Lung microvascular endothelial cell (primary cell): ENCODE results near the gene BICD2. TPM values are rescaled to one million over a fixed set of nuclear protein-coding genes. Genes with fewer than 3 reads are reported as not detected.

ENCODE experiments used
- DNase-seq, 2 donors: peaks; one replicate each; pipeline versions ENCODE4 v3.0.0 to v3.0.0-alpha.2; 2010; ENCODE audit warnings: low read depth in 2 of 2
- total RNA-seq: library from RNA; depleted of rRNA; stranded (reverse); fragments of >200 nt; gene quantifications from 2 replicates; pipeline ENCODE4 v1.2.1, GENCODE V29; 2014

Gene BICD2
- total RNA-seq, 1 donor from 2014 or later: 37.7 TPM

GRCh38 chr9:92748233-92748497, 16.5 kb downstream of the BICD2 start:
- no peak for DNase-seq

- peak in 1 of 2 donors; percentile 47 for DNase-seq
These were observed 17.0 kb downstream of the BICD2 start for GRCh38 chr9:92747459-92748232.

GRCh38 chr9:92746567-92747458, 17.8 kb downstream of the BICD2 start:
- DNase-seq: peak; percentile 75 to 76

GRCh38 chr9:92745881-92746280, 18.8 kb downstream of the BICD2 start:
- no peak for DNase-seq

- no peak for DNase-seq
These were observed 19.3 kb downstream of the BICD2 start for GRCh38 chr9:92745331-92745730.

GRCh38 chr9:92740969-92741368, 23.7 kb downstream of the BICD2 start:
- no peak for DNase-seq

GRCh38 chr9:92740446-92740961, 24.1 kb downstream of the BICD2 start:
- peak in 1 of 2 donors; percentile 44 for DNase-seq

- peak; percentile 74 to 78 for DNase-seq
These were observed 24.6 kb downstream of the BICD2 start for GRCh38 chr9:92740009-92740408.

- no peak for DNase-seq
These were observed 25.2 kb downstream of the BICD2 start for GRCh38 chr9:92739346-92739970.

GRCh38 chr9:92738661-92739081, 26.0 kb downstream of the BICD2 start:
- DNase-seq: peak in 1 of 2 donors; percentile 35

GRCh38 chr9:92737611-92738299, 26.9 kb downstream of the BICD2 start:
- no peak for DNase-seq

GRCh38 chr9:92737216-92737606, 27.4 kb downstream of the BICD2 start:
- DNase-seq: no peak

GRCh38 chr9:92736563-92737215, 27.9 kb downstream of the BICD2 start:
- no peak for DNase-seq

- peak in 1 of 2 donors; percentile 16 for DNase-seq
These were observed 28.7 kb downstream of the BICD2 start for GRCh38 chr9:92735636-92736562.

- DNase-seq: no peak
These were observed 29.6 kb downstream of the BICD2 start for GRCh38 chr9:92734931-92735635.

- DNase-seq: no peak
These were observed 33.7 kb downstream of the BICD2 start for GRCh38 chr9:92730897-92731296.

- DNase-seq: no peak
These were observed 34.9 kb downstream of the BICD2 start for GRCh38 chr9:92729735-92730155.

- no peak for DNase-seq
These were observed 35.5 kb downstream of the BICD2 start for GRCh38 chr9:92728831-92729734.
